ENCODE results near the gene GYG2. TPM values are rescaled to one million over a fixed set of nuclear protein-coding genes. Genes with fewer than 3 reads are reported as not detected.
"Not testable (repeated sequence)": the region's sequence is repeated elsewhere in the genome, so short reads cannot be mapped to it uniquely, and the experiment has no call there.

Gene GYG2
- total RNA-seq, 1 experiment from 2014 or later: 1.7 TPM

GRCh38 chrX:2801223-2801622 lies 27.5 kb upstream of the GYG2 start:
- peaks cover 37% of the 10 kb centered on the region for H3K4me1 ChIP-seq (replicated peaks; ENCODE audit: insufficient read depth)
- no peaks in the 10 kb centered on the region for H3K27me3 ChIP-seq (ENCODE audit: insufficient read depth, low read depth)
- H2AFZ ChIP-seq: no peak overlapping the region
- DNase-seq: no peak
- ChIA-PET POLR2A (ENCODE audit: unreplicated experiment) (no interaction called here), CTCF (no interaction called here)
- H3K27ac ChIP-seq: no peak overlapping the region
- TF ChIP-seq CTCF (conservative IDR thresholded peaks at IDR 0.05) (no peak), EZH2 (IDR thresholded peaks at IDR 0.05; ENCODE audit: low read depth) (no peak)
- no peaks in the 10 kb centered on the region for H3K9me2 ChIP-seq (ENCODE audit: insufficient read depth)
- no peaks in the 10 kb centered on the region for H3K9me3 ChIP-seq (ENCODE audit: insufficient read depth, low read depth)
- no peaks in the 10 kb centered on the region for H4K20me1 ChIP-seq (ENCODE audit: insufficient read depth)
- H3K36me3 ChIP-seq (ENCODE audit: low read depth): no peaks in the 10 kb centered on the region
- intact Hi-C loops (cut with micrococcal nuclease; ENCODE audit: unreplicated experiment): no loop called here
- peaks cover 12% of the 10 kb centered on the region for H3F3A ChIP-seq (ENCODE audit: insufficient read depth, low read depth)
- no TSS peak for BruUV-seq (replicated peaks)
- no peak overlapping the region for H3K4me2 ChIP-seq
- no peaks in the 10 kb centered on the region for H3K79me2 ChIP-seq (ENCODE audit: low read depth)
- H3K4me3 ChIP-seq: no peak overlapping the region

GRCh38 chrX:2802376-2803090 lies 26.2 kb upstream of the GYG2 start:
- CTCF ChIA-PET; H3K9me2 ChIP-seq (ENCODE audit: insufficient read depth); intact Hi-C loops (cut with micrococcal nuclease; ENCODE audit: unreplicated experiment); H3K4me3 ChIP-seq; H4K20me1 ChIP-seq (ENCODE audit: insufficient read depth); POLR2A ChIA-PET (ENCODE audit: unreplicated experiment); H3K9me3 ChIP-seq (ENCODE audit: insufficient read depth, low read depth); BruUV-seq (replicated peaks); H3K36me3 ChIP-seq (ENCODE audit: low read depth); H3K79me2 ChIP-seq (ENCODE audit: low read depth); H3K27me3 ChIP-seq (ENCODE audit: insufficient read depth, low read depth): not testable (repeated sequence)
- H3K4me2 ChIP-seq: peak overlapping the region; percentile 60
- peak overlapping the region; percentile 70 for H2AFZ ChIP-seq
- peaks cover 12% of the 10 kb centered on the region for H3F3A ChIP-seq (ENCODE audit: insufficient read depth, low read depth)
- H3K4me1 ChIP-seq (replicated peaks; ENCODE audit: insufficient read depth): peaks cover 37% of the 10 kb centered on the region
- H3K27ac ChIP-seq: peak overlapping the region; percentile 50
- DNase-seq: peak in 1 of 2 experiments; percentile 68

GRCh38 chrX:2803486-2803885 lies 25.2 kb upstream of the GYG2 start:
- H4K20me1 ChIP-seq (ENCODE audit: insufficient read depth); H3K27ac ChIP-seq; H3K9me3 ChIP-seq (ENCODE audit: insufficient read depth, low read depth); H3K36me3 ChIP-seq (ENCODE audit: low read depth); intact Hi-C loops (cut with micrococcal nuclease; ENCODE audit: unreplicated experiment); CTCF ChIA-PET; H3K27me3 ChIP-seq (ENCODE audit: insufficient read depth, low read depth); BruUV-seq (replicated peaks); H3K9me2 ChIP-seq (ENCODE audit: insufficient read depth); H2AFZ ChIP-seq; H3K79me2 ChIP-seq (ENCODE audit: low read depth); POLR2A ChIA-PET (ENCODE audit: unreplicated experiment): not testable (repeated sequence)
- Histone ChIP-seq H3K4me3 (peak overlapping the region; percentile 18; the same call in 1 of the 2 replicates), H3K4me1 (replicated peaks; ENCODE audit: insufficient read depth) (peaks cover 37% of the 10 kb centered on the region), H3F3A (ENCODE audit: insufficient read depth, low read depth) (peaks cover 12% of the 10 kb centered on the region), H3K4me2 (peak overlapping the region; percentile 60)
- peak in 1 of 2 experiments; percentile 31 for DNase-seq

- DNase-seq: peak in 1 of 2 experiments; percentile 51
- H3K79me2 ChIP-seq (ENCODE audit: low read depth); H3K27me3 ChIP-seq (ENCODE audit: insufficient read depth, low read depth); H3K36me3 ChIP-seq (ENCODE audit: low read depth); POLR2A ChIA-PET (ENCODE audit: unreplicated experiment); CTCF ChIA-PET; BruUV-seq (replicated peaks); H4K20me1 ChIP-seq (ENCODE audit: insufficient read depth); H3K9me3 ChIP-seq (ENCODE audit: insufficient read depth, low read depth); H3K9me2 ChIP-seq (ENCODE audit: insufficient read depth): not testable (repeated sequence)
- peaks cover 12% of the 10 kb centered on the region for H3F3A ChIP-seq (ENCODE audit: insufficient read depth, low read depth)
- H3K4me1 ChIP-seq (replicated peaks; ENCODE audit: insufficient read depth): peaks cover 37% of the 10 kb centered on the region
- H3K27ac ChIP-seq: peak overlapping the region; percentile 74
- peak overlapping the region; percentile 21; the same call in 1 of the 2 replicates for H3K4me3 ChIP-seq
- intact Hi-C loops (cut with micrococcal nuclease; ENCODE audit: unreplicated experiment): loop anchor here (2.0 kb wide), 1 partner anchor 107 kb away; no protein-coding TSS in a partner anchor
- peak overlapping the region; percentile 66 for H3K4me2 ChIP-seq
- H2AFZ ChIP-seq: 0 out of 2 replicates have a peak overlapping the region, but pooled peaks have one; percentile 77
These were observed 24.5 kb upstream of the GYG2 start for GRCh38 chrX:2804106-2804843.

GRCh38 chrX:2804858-2805257 lies 23.9 kb upstream of the GYG2 start:
- H3K9me2 ChIP-seq (ENCODE audit: insufficient read depth); POLR2A ChIA-PET (ENCODE audit: unreplicated experiment); H3K27me3 ChIP-seq (ENCODE audit: insufficient read depth, low read depth); H4K20me1 ChIP-seq (ENCODE audit: insufficient read depth); BruUV-seq (replicated peaks); H3K36me3 ChIP-seq (ENCODE audit: low read depth); CTCF ChIA-PET; H3K9me3 ChIP-seq (ENCODE audit: insufficient read depth, low read depth); H3K79me2 ChIP-seq (ENCODE audit: low read depth): not testable (repeated sequence)
- peaks cover 37% of the 10 kb centered on the region for H3K4me1 ChIP-seq (replicated peaks; ENCODE audit: insufficient read depth)
- DNase-seq: peak; percentile 58 to 81
- peak overlapping the region; percentile 21; the same call in 1 of the 2 replicates for H3K4me3 ChIP-seq
- H2AFZ ChIP-seq: peak overlapping the region; percentile 77
- peak overlapping the region; percentile 66 for H3K4me2 ChIP-seq
- peak overlapping the region; percentile 74 for H3K27ac ChIP-seq
- peaks cover 12% of the 10 kb centered on the region for H3F3A ChIP-seq (ENCODE audit: insufficient read depth, low read depth)
- intact Hi-C loops (cut with micrococcal nuclease; ENCODE audit: unreplicated experiment): loop anchor here (2.0 kb wide), 1 partner anchor 108 kb away; no protein-coding TSS in a partner anchor

All from PC-9 (cell line).